Uterus (tissue), 2 donors: ENCODE measurements around the gene LIMK2.

ENCODE experiments used
- POLR2A ChIP-seq, 2 donors: fragments of 450-650 bp; IDR thresholded peaks; one replicate each; pipeline ENCODE4 v1.6.1; 2016; ENCODE audit warnings: antibody characterized with exemption in 2 of 2, mild to moderate bottlenecking in 1 of 2, moderate library complexity in 1 of 2
- TF ChIP-seq, protein P1 (sequence below), 4 experiments: fragments of 200-600 bp in 2 of 4; fragments of 450-650 bp in 2 of 4; sonication (generic) in 2 of 4; IDR thresholded peaks; one replicate each; pipeline ENCODE4 v1.5.1; 2016 to 2019; ENCODE audit warnings: antibody characterized with exemption in 4 of 4, mild to moderate bottlenecking in 2 of 4, moderate library complexity in 1 of 4

DNA sequence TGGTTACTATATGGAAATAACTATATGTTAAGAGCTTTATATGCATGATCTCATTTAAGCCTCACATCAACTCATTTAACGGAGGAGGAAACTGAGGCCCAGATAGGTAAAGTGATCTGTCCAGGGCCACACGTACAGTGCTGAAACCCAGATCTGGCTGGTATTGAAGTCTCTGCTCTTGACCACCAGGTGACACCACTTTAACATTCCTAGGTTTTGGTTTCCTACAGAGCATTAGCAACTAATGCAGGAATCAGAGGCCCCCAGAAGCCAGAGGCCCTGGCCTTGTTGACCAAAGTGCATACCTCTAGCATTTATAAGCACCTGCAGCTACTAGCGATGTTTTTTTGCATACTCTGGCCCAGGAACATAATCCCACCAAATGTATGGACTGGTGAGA is 12.9 kb upstream of the LIMK2 start:
- TF ChIP-seq, protein P1, sequence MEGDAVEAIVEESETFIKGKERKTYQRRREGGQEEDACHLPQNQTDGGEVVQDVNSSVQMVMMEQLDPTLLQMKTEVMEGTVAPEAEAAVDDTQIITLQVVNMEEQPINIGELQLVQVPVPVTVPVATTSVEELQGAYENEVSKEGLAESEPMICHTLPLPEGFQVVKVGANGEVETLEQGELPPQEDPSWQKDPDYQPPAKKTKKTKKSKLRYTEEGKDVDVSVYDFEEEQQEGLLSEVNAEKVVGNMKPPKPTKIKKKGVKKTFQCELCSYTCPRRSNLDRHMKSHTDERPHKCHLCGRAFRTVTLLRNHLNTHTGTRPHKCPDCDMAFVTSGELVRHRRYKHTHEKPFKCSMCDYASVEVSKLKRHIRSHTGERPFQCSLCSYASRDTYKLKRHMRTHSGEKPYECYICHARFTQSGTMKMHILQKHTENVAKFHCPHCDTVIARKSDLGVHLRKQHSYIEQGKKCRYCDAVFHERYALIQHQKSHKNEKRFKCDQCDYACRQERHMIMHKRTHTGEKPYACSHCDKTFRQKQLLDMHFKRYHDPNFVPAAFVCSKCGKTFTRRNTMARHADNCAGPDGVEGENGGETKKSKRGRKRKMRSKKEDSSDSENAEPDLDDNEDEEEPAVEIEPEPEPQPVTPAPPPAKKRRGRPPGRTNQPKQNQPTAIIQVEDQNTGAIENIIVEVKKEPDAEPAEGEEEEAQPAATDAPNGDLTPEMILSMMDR (IDR thresholded peaks at IDR 0.05): no peak
- no peak for TF ChIP-seq POLR2A (IDR thresholded peaks at IDR 0.05)
